HepG2 (cell line): ENCODE results near the gene ANKRD44. TPM values are rescaled to one million over a fixed set of nuclear protein-coding genes. Genes with fewer than 3 reads are reported as not detected.

Experiments
- ATAC-seq: fragments of 200-7000 bp; cut with Tn5 transposase; 3 replicates; pipeline ENCODE4 v1.9.1; 2020; ENCODE audit warnings: mild to moderate bottlenecking, moderate library complexity
- BruUV-seq: library from RNA; stranded (reverse); fragments of 400-500 nt; replicated peaks from 2 replicates; lab custom pipeline; 2021; lab: Mats Ljungman, UMichigan
- CTCF ChIA-PET: fragments of 300-600 bp; formaldehyde crosslinking; extraction: SDS; loops from one replicate; lab custom pipeline; 2021; ENCODE audit warnings: low total read pairs, inconsistent platforms, low intra/inter-chr PET ratio; lab: Yijun Ruan, JAX
- POLR2A ChIA-PET: fragments of 350-600 bp; sonication (Branson Sonifier 250); formaldehyde crosslinking; loops from one replicate; lab custom pipeline; 2020; ENCODE audit warnings: antibody characterized with exemption, inconsistent platforms; lab: Yijun Ruan, JAX
- DNase-seq: peaks from one replicate; pipeline ENCODE4 v3.0.0-alpha.2; 2015; ENCODE audit warnings: low spot score
- FAIRE-seq: peaks from 3 replicates; lab custom pipeline; 2011; peaks lifted over from hg19 to GRCh38; lab: Jason Lieb, UNC
- H2AFZ ChIP-seq: one replicate; pipeline ENCODE4 v1.6.1; 2011; ENCODE audit warnings: low read length, inconsistent platforms
- H3K27ac ChIP-seq: fragments of 300-600 bp; 3 replicates; pipeline ENCODE4 v1.8.0; 2011; ENCODE audit warnings: mixed run types, mild to moderate bottlenecking, mixed read lengths, low read length, inconsistent platforms; ENCODE audit not compliant: insufficient read depth; ENCODE audit errors: extremely low read length
- H3K27me3 ChIP-seq, 2 experiments: fragments of 200-600 bp in 1 of 2; 2 replicates in 1 of 2; 3 replicates in 1 of 2; pipeline versions ENCODE4 v1.6.0 to v1.8.0; 2011; ENCODE audit warnings: low read length in 2 of 2, mild to moderate bottlenecking in 2 of 2, moderate library complexity in 2 of 2, inconsistent platforms in 1 of 2; ENCODE audit not compliant: insufficient read depth in 2 of 2, control insufficient read depth in 1 of 2
- H3K36me3 ChIP-seq, 2 experiments: fragments of 200-600 bp in 1 of 2; replicated peaks in 1 of 2; 2 replicates in 1 of 2; 3 replicates in 1 of 2; pipeline versions ENCODE4 v1.5.1 to v1.8.0; 2011; ENCODE audit warnings: low read length in 2 of 2, inconsistent platforms in 1 of 2; ENCODE audit not compliant: insufficient read depth in 2 of 2, control insufficient read depth in 1 of 2
- H3K4me1 ChIP-seq: 2 replicates; pipeline ENCODE4 v1.5.1; 2012; ENCODE audit warnings: low read length, inconsistent platforms; ENCODE audit not compliant: insufficient read depth
- H3K4me2 ChIP-seq: 2 replicates; pipeline ENCODE4 v1.6.0; 2011; ENCODE audit warnings: low read depth, low read length, inconsistent platforms
- H3K4me3 ChIP-seq, 3 experiments: fragments of 200-600 bp in 1 of 3; sonication (generic), shearing (Covaris generic) in 1 of 3; replicated peaks in 1 of 3; 2 replicates each; pipeline ENCODE4 v1.5.1; 2011 to 2016; ENCODE audit warnings: low read length in 3 of 3, inconsistent platforms in 2 of 3, low read depth in 2 of 3, mild to moderate bottlenecking in 2 of 3, control low read depth in 1 of 3, mixed read lengths in 1 of 3; ENCODE audit not compliant: insufficient read depth in 1 of 3
- H3K79me2 ChIP-seq: one replicate; pipeline ENCODE4 v1.6.1; 2011; ENCODE audit warnings: low read length, inconsistent platforms; ENCODE audit not compliant: insufficient read depth
- H3K9ac ChIP-seq: 2 replicates; pipeline ENCODE4 v1.6.0; 2011; ENCODE audit warnings: mild to moderate bottlenecking, low read depth, low read length, inconsistent platforms; ENCODE audit not compliant: insufficient read depth
- H3K9me3 ChIP-seq: 2 replicates; pipeline ENCODE4 v1.5.1; 2012; ENCODE audit warnings: mild to moderate bottlenecking, low read length
- H4K20me1 ChIP-seq: 2 replicates; pipeline ENCODE4 v1.6.0; 2011; ENCODE audit warnings: inconsistent platforms, mild to moderate bottlenecking, low read length, moderate library complexity; ENCODE audit not compliant: insufficient read depth
- KDM5A ChIP-seq: fragments of 200-600 bp; sonication (generic); IDR thresholded peaks from 2 replicates; pipeline ENCODE4 v1.7.0; 2018; ENCODE audit warnings: antibody characterized with exemption, mild to moderate bottlenecking, low read length, borderline replicate concordance
- MED1 ChIP-seq: sonication (generic); formaldehyde crosslinking; IDR thresholded peaks from 2 replicates; pipeline ENCODE4 v1.4.0; 2020; ENCODE audit warnings: missing genetic modification reagents
- PAF1 ChIP-seq: IDR thresholded peaks from 2 replicates; pipeline ENCODE4 v1.6.1; 2016; ENCODE audit warnings: missing genetic modification reagents, missing compliant biosample characterization
- TBL1XR1 ChIP-seq: fragments of 150-350 bp; IDR thresholded peaks from 2 replicates; pipeline ENCODE4 v1.6.1; 2014; ENCODE audit warnings: borderline replicate concordance, low read length; ENCODE audit not compliant: partially characterized antibody
- TERF1 ChIP-seq: sonication (generic); formaldehyde crosslinking; IDR thresholded peaks from 2 replicates; pipeline ENCODE4 v1.8.0; 2022; ENCODE audit warnings: mild to moderate bottlenecking, missing genetic modification reagents, moderate library complexity
- ZBTB33 ChIP-seq: sonication (generic); formaldehyde crosslinking; IDR thresholded peaks from 2 replicates; pipeline ENCODE4 v1.4.0; 2020; ENCODE audit warnings: missing genetic modification reagents
- ZNF34 ChIP-seq: sonication (generic); formaldehyde crosslinking; IDR thresholded peaks from 2 replicates; pipeline ENCODE4 v1.4.0; 2020; ENCODE audit warnings: mild to moderate bottlenecking, missing genetic modification reagents, borderline replicate concordance
- WGBS: methylation state at CpG from one replicate; pipeline ENCODE4 v1.1.6; 2017; ENCODE audit warnings: low lambda C conversion rate; 5-methylcytosine and 5-hydroxymethylcytosine counted together
- in situ Hi-C: cut with HindIII; loops from 2 replicates; pipeline ENCODE4 v1.10.0; 2017; ENCODE audit warnings: low pct_unique_long_range_greater_than_20kb; ENCODE audit not compliant: extremely low pct_ligation_motif_present
- intact Hi-C: fragments of 100-400 bp; cut with micrococcal nuclease; formaldehyde crosslinking; loops from one replicate; pipeline ENCODE4 v1.10.0; 2022; ENCODE audit not compliant: unreplicated experiment
- polyA plus RNA-seq, 8 experiments: library from polyadenylated mRNA; depleted of rRNA in 3 of 8; stranded (reverse) in 7 of 8; unstranded in 1 of 8; fragments of >200 nt; fragmentation: Illumina TruSeq in 4 of 8; extraction: Trizol in 4 of 8; gene quantifications; 2 replicates each; pipeline versions ENCODE4 v1.2.1 to v1.2.3, GENCODE V29; 2011 to 2016; ENCODE audit warnings: low read depth in 4 of 8, missing spikeins in 1 of 8, mixed read lengths in 1 of 8; ENCODE audit not compliant: insufficient read depth in 1 of 8
- total RNA-seq, 5 experiments: library from RNA; depleted of rRNA; stranded (reverse); fragments of >200 nt; fragmentation: Illumina TruSeq; extraction: Trizol; gene quantifications; 2 replicates each; pipeline ENCODE4 v1.2.3, GENCODE V29; 2016; ENCODE audit warnings: low read depth in 1 of 5

ANKRD44 gene
- total and polyA plus RNA-seq, 2 of the 13 experiments (the other 11 are each of a cell fraction or from before 2014, with no cell fraction given) = 0.04 to 0.11 TPM

- no TSS peak for BruUV-seq
- H4K20me1 ChIP-seq = no peaks in the 10 kb centered on the region
- H2AFZ ChIP-seq = no peak overlapping the region
- no peak for ATAC-seq
- no peaks in the 10 kb centered on the region for H3K79me2 ChIP-seq
- in situ Hi-C loops = no loop called here
- no peak for DNase-seq
- 6% methylated on average over 1 of the region's 1 CpG for WGBS
- no peak overlapping the region for H3K9ac ChIP-seq
- POLR2A ChIA-PET = no interaction called here
- H3K4me2 ChIP-seq = no peak overlapping the region
- H3K9me3 ChIP-seq = no peaks in the 10 kb centered on the region
- no peaks in the 10 kb centered on the region for H3K36me3 ChIP-seq
- intact Hi-C loops = no loop called here
- H3K27me3 ChIP-seq = peaks cover 0 to 1% of the 10 kb centered on the region in 2 experiments; a peak in 1 of 5 replicates
- CTCF ChIA-PET = no interaction called here
- no peaks in the 10 kb centered on the region for H3K4me1 ChIP-seq
- TF ChIP-seq ZBTB33 (no peak), ZNF34 (CRISPR knock-in tag) (no peak), TBL1XR1 (no peak), TERF1 (CRISPR knock-in tag) (no peak), MED1 (CRISPR knock-in tag) (no peak), KDM5A (no peak), PAF1 (no peak)
- no peak for FAIRE-seq
- no peak overlapping the region for H3K27ac ChIP-seq
- no peak overlapping the region for H3K4me3 ChIP-seq
Observed at GRCh38 chr2:197176522-197176921, 134.1 kb downstream of the ANKRD44 start.
